HG03521 (cell line): ENCODE data around the gene NXPE1.

Experiments
- ATAC-seq: cut with Tn5 transposase; IDR thresholded peaks from one replicate; pipeline ENCODE4 v1.9.1; 2021; ENCODE audit warnings: mild to moderate bottlenecking, moderate library complexity; ENCODE audit not compliant: unreplicated experiment

The NXPE1 gene

DNA sequence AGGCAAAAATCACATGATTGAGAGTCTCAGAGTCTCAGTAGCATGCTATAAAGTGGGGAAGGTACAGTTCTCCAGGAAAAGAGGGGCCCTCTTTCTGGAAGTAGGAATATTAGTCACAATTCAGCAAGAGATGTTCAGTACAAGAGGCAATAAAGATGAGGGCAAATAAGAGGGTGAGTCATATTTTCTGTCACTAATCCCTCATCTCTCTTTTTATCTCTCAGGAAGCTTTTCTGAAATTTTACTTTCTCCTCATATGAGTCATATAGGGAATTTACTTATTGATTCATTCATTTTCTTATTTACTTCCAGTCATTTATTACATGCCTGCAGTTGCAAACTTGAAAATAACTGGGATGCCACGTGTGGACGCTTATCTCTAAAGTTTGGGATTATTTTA, 3.4 kb upstream of the NXPE1 start:
- ATAC-seq, result no peak

DNA sequence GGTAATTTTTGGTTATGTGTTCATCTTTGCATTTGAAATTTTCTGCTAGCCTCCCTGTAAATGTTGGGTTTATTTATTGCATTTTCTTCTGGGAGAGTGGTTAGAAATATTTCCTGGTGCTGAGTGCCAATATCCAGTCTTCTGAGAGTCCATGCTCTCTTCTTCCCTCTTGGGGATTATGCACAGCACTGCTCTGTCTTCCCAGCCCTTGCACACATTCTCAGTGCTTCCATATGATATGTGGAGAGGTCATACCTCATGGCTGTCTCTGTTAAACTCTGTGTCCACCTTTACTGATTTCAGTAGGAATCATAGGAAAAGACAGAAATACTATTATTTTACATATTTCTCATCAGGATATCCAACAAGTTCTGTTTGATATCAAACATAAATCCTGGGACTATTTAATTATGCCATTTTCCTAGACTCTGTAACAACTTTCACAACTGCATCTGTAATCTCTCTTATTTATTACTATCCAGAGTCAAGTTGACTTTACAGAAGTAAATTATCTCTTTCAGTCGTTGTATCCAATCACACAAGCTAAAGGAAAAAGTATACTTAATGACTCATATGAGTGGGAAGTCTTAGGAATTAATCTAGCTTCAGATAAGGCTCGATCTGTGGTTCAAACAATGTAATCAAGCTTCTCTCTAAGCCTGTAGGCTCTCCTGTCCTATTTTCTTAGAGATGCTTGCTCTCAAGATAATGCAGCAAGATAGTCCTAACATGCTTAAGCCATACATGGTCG, 2.7 kb upstream of the NXPE1 start:
- no peak for ATAC-seq

DNA sequence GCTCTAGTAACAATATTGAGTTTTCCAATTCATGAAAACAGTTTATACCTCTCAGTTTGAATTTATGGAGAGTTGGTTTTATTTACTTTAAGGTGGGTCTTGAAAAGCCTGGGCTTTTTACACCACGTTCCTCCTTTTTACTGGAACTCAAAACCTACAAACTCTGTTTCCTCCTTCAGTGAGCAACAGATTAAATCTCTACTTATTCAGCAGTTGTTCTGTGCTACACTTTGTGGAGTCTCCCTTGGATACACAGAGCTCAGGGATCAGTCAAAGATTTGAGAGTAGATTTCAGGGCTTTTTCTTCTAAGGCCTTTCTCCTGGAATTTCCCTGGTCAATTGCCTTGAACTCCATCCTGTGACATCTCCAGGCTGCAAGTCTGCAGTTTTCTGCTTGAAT, 3.5 kb downstream of the NXPE1 start:
- ATAC-seq, result no peak

DNA sequence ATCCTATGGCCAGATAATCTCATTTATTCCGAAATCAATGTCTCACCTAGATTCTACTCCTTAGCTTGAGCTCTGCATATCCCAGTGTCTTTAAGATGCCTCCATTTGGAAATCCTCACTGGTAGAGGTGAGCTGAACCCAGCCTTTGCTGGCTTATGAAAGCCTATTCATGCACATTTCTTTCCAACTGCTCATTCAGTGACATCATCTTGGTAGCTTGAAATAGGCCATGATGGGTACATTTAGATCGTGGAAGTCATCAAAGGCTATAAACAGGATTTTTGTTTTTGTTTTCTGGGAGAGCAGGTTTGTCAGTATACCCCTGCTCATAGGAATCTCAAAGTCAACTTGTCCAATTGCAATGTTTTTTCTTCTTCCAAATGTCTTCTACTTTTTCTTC, 6.0 kb downstream of the NXPE1 start:
- ATAC-seq, result no peak

GRCh38 chr11:114551060-114551459, 8.6 kb downstream of the NXPE1 start:
- no peak for ATAC-seq

DNA sequence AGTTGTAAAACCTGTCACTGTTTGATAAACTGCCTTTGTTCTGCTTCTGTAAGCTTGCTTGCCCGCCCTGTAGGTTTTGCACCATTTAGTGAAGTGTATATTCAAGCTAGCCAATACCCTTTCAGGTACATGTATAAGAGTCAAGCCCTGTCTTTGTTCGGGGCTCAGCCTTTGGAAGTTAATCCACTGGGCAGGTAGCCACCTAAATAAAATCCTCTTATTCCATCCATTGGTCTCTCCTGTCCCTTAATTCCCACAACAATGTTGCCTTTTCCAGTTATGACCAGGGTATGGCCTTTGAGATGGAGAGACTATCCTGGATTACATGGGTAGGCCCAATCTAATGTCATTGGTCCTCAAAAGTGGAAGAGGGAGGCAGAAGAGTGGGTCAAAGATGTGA, 34.0 kb downstream of the NXPE1 start:
- no peak for ATAC-seq

GRCh38 chr11:114524122-114524521, 35.6 kb downstream of the NXPE1 start:
- no peak for ATAC-seq

DNA sequence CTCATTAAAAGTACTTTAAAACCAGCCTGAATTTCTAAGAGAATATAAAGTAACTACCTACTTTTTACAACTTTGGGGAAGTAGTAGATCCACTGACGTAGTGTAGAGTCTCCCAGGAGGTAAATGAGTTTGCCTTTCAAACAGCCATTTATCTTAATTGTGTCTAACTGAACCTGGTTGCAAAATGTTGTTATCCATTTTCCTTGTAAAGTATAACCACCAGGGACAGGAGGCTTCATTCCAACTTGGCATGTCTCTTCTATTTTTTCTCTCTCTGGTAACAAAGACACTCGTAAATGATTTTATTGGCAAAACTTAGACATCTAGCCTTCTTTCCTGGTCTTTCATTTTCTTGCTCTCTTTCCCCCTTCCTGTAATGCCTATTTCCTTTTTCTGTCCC, 36.9 kb downstream of the NXPE1 start:
- no peak for ATAC-seq

DNA sequence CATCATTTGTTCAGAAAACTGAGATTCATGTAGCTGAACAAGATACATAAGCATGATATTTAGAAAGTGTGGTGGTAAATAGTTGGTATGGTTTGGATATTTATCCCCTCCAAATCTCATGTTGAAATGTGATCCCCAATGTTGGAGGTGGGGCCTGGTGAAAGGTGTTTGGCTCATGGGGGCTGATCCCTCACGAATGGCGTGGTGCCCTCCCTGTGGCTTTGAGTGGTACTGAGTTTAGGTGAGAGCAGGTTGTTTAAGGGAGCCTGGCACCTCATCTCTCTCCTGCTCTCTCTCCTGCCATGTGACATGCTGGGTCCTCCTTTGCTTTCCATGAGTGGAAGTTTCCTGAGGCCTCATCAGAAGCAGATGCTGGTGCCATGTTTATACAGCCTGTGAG, 48.1 kb downstream of the NXPE1 start:
- ATAC-seq, result no peak

- no peak for ATAC-seq
Measured at GRCh38 chr11:114511079-114511478, 48.6 kb downstream of the NXPE1 start.

DNA sequence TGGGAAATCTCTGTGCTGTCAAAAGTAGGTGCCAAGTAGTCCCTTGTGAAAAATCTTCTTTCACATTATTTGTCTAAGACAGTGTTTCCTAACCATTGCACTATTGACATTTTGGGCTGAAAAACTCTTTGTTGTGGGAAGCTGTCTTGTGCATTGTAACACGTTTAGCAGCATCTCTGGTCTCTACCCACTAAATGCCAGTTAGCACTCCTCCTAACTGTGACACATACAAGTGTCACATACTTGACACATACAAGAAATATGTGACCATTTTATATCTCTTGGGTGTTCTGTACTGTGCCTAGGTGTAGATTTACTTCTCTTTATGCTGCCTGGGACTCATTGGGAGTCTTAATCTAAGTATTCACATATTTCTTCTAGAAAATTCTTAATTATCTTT, 57.8 kb downstream of the NXPE1 start:
- ATAC-seq, result no peak

DNA sequence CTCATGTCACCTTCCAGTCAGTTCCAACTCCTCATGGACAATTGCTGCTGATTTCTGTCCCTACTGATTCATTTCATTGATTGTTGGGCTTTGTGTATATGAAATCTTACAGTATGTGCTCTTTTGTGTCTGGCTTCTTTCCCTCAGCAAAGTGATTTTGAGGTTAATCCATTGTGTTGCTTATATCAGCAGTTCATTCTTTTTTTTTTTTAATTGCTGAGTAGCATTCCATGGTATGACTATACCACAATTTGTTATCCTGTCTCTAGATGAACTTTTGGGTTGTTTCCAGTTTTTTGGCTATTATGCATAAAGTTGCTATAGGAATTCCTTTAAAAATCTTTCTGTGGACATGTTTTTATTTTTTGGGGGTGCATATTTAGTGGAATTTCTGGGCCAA, 59.9 kb downstream of the NXPE1 start:
- no peak for ATAC-seq

DNA sequence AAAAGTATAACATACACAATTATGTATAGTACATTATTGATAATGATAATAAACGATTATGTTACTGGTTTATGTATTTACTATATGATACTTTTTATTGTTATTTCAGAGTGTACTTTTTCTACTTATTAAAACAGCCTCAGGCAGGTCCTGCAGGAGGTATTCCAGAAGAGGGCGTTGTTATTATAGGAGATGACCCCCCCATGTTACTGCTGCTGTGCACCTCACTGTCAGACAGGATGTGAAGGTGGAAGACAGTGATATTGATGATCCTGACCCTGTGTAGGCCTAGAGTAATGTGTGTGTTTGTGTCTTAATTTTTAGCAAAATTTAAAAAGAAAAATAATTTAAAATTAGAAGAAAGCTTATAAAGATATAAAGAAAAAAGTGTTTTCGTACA, 62.8 kb downstream of the NXPE1 start:
- no peak for ATAC-seq

GRCh38 chr11:114483929-114484328, 75.8 kb downstream of the NXPE1 start:
- ATAC-seq, result no peak

DNA sequence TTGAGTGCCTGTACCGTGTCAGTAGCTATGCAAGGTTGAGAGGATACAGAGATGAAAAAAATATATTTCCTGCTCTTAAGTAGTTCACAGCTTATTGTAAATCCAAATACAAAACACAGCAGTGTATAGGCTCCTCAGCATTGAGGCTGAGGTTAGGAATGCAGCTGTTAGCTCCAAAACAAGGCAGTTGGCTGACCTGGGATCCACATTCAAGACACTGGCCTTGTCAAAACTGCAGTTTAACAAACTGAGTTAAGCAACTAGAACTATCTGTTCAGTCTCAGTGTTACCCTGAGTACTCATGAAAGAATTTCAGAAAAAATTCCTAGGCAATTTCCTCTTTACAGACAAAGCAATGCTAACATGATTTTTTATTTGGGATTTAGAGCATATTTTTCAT, 77.6 kb downstream of the NXPE1 start:
- ATAC-seq, result no peak

DNA sequence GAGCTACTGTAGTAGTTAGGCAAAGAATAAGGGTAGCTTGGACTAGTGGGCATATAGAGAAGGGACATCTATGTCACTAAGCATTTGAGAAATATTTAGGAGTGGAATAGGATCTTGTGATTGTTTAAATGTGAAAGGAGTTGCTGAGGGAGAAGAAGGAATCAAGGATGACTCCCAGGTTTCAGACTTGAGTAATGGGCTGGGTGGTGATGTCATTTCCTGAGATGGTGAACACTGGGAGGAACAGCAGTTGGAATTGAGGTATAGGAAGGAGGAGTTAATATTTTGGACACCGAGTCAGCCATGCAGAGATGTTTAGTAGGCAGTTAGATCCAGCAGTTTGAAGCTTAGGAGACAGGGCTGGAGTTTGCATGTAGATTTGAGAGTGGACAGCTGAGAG, 80.3 kb downstream of the NXPE1 start:
- no peak for ATAC-seq

DNA sequence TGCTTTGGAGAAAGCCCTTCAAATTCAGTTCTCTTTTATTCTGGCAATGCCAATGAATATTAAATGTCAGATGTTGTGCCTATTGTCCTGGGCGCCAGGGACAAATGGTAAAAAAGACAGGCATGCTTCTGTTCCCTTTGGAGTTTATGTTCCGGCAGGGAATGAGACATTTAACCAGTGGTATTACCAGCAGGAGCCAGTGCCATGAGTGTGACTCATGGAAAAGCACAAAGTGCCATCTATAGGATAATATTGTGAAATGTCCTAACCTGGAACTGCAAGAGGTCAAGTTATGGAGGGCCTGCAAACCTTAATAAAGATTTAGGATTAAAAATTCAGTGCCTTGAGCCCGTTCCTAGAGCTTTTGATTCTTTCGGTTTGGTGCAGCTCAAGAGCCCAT, 80.9 kb downstream of the NXPE1 start:
- no peak for ATAC-seq

DNA sequence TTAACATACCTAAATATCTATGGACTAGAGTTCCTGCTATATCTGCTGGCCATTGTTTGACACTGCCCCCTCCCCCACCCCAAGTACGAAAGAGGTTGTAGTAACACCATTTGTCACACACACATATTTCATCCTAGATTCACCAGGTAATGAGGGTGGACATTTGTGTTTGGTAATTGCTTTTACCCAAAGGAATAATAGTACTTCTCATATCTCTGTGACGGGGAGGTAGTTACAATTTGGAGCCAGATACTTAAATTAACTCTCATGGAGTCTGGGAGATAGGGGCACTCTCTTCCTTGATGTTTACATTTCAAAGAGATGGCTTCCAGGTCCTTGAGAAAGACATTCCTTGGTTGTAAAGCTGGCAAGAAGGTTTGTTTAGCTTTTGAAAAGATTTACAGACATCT, 81.7 kb downstream of the NXPE1 start:
- ATAC-seq, result no peak

DNA sequence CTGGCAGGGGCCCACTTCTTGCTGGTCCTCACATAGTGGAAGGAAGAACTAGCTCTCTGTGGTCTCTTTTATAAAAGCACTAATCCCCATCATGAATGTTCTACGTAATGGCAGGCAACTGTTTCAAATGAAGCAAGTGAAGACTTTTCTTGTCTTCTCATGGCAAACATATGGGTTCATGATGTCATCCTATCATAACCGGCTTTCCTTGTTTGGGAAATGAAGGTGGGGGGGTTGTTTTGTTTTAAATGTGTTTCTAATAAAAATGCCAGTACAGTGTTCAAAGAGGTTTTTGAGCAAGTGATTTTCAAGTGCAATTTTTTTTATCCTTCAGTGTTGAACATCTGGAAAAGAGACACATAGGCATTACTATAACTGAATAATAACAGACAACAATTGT, 87.0 kb downstream of the NXPE1 start:
- no peak for ATAC-seq
